ENCODE data around the gene CRYGS. TPM values are rescaled to one million over a fixed set of nuclear protein-coding genes. Genes with fewer than 3 reads are reported as not detected.
A peak's percentile ranks its signal among the peaks of the same experiment; 100 is the strongest.

The CRYGS gene
- total RNA-seq, 4 donors from 2014 or later: 1.4 to 12.3 (median 5.7) TPM

GRCh38 chr3:186580785-186581184 lies 36.6 kb upstream of the CRYGS start:
- H3K4me3 ChIP-seq: no peak overlapping the region
- TF ChIP-seq POLR2A (IDR thresholded peaks at IDR 0.05) (no peak), CTCF (IDR thresholded peaks at IDR 0.05) (no peak)
- H3K36me3 ChIP-seq: peaks cover 0 to 94% (median 0%) of the 10 kb centered on the region in 3 donors
- no peak overlapping the region for H3K27ac ChIP-seq
- H3K27me3 ChIP-seq: no peaks in the 10 kb centered on the region
- no peak for DNase-seq
- no peaks in the 10 kb centered on the region for H3K4me1 ChIP-seq
- H3K9me3 ChIP-seq: no peaks in the 10 kb centered on the region

- no peak overlapping the region for H3K4me3 ChIP-seq
- DNase-seq: no peak
- H3K9me3 ChIP-seq: no peaks in the 10 kb centered on the region
- TF ChIP-seq POLR2A (IDR thresholded peaks at IDR 0.05) (no peak), CTCF (IDR thresholded peaks at IDR 0.05) (no peak)
- no peaks in the 10 kb centered on the region for H3K27me3 ChIP-seq
- H3K27ac ChIP-seq: no peak overlapping the region
- H3K4me1 ChIP-seq: peaks cover 0 to 8% (median 0%) of the 10 kb centered on the region in 4 donors
- peaks cover 0 to 85% (median 0%) of the 10 kb centered on the region in 3 donors for H3K36me3 ChIP-seq
These were observed 33.3 kb upstream of the CRYGS start for GRCh38 chr3:186577521-186577920.

- peaks cover 0 to 35% (median 0%) of the 10 kb centered on the region in 3 donors for H3K36me3 ChIP-seq
- DNase-seq: no peak
- no peaks in the 10 kb centered on the region for H3K27me3 ChIP-seq
- no peak for TF ChIP-seq POLR2A (IDR thresholded peaks at IDR 0.05)
- no peak for TF ChIP-seq CTCF (IDR thresholded peaks at IDR 0.05)
- peaks cover 0 to 32% (median 2%) of the 10 kb centered on the region in 4 donors for H3K4me1 ChIP-seq
- peak overlapping the region; percentile 84 to 97 (median 90) for H3K4me3 ChIP-seq
- H3K27ac ChIP-seq: peak overlapping the region in 2 of 4 donors; percentile 93 to 98
- H3K9me3 ChIP-seq: no peaks in the 10 kb centered on the region
These were observed 27.4 kb upstream of the CRYGS start for GRCh38 chr3:186571644-186572013.

GRCh38 chr3:186570941-186571643 lies 26.9 kb upstream of the CRYGS start:
- Histone ChIP-seq H3K27ac (peak overlapping the region; percentile 93 to 98 (median 94)), H3K4me1 (peaks cover 0 to 35% (median 2%) of the 10 kb centered on the region in 4 donors), H3K9me3 (no peaks in the 10 kb centered on the region), H3K4me3 (peak overlapping the region; percentile 84 to 97 (median 90)), H3K27me3 (no peaks in the 10 kb centered on the region), H3K36me3 (peaks cover 0 to 30% (median 0%) of the 10 kb centered on the region in 3 donors)
- no peak for DNase-seq
- TF ChIP-seq CTCF (IDR thresholded peaks at IDR 0.05): no peak
- TF ChIP-seq POLR2A (IDR thresholded peaks at IDR 0.05): no peak

GRCh38 chr3:186570096-186570940 lies 26.1 kb upstream of the CRYGS start, which contains the start of gene DNAJB11:
Gene DNAJB11, plus strand, starts transcription at chr3:186570720. Its CDS starts 178 bp downstream, at chr3:186570898.
- H3K27me3 ChIP-seq: no peaks in the 10 kb centered on the region
- H3K4me1 ChIP-seq: peaks cover 0 to 39% (median 2%) of the 10 kb centered on the region in 4 donors
- no peak for TF ChIP-seq CTCF (IDR thresholded peaks at IDR 0.05)
- TF ChIP-seq POLR2A (IDR thresholded peaks at IDR 0.05): peak; percentile 69 to 75
- DNase-seq: peak; percentile 99 to 100 (median 99)
- H3K27ac ChIP-seq: peak within 1 kb of the TSS; percentile 93 to 98 (median 94)
- peaks cover 0 to 22% (median 0%) of the 10 kb centered on the region in 3 donors for H3K36me3 ChIP-seq
- H3K9me3 ChIP-seq: no peaks in the 10 kb centered on the region
- peak within 1 kb of the TSS; percentile 84 to 97 (median 90) for H3K4me3 ChIP-seq

Data from Peyer's patch (tissue), 4 donors.